Measurements from ENCODE around the gene AIDA.
A peak's percentile ranks its signal among the peaks of the same experiment; 100 is the strongest.

The AIDA gene

DNA sequence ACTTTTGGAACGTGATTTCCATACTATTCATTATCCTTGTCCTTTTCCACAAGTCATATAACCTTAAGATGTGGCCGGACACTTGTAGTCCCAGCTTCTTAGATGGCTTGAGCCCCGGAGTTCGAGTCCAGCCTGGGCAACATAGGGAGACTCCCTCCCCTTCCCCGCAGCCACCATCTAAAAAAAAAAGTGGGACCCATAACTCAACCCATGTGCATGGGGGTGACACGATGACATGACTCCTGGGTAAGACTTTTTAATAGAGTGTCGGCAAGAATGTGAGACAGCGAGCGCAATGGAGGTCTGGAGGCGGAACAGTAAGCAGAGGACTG is 68.7 kb downstream of the AIDA start:
- DNase-seq: no peak

DNA sequence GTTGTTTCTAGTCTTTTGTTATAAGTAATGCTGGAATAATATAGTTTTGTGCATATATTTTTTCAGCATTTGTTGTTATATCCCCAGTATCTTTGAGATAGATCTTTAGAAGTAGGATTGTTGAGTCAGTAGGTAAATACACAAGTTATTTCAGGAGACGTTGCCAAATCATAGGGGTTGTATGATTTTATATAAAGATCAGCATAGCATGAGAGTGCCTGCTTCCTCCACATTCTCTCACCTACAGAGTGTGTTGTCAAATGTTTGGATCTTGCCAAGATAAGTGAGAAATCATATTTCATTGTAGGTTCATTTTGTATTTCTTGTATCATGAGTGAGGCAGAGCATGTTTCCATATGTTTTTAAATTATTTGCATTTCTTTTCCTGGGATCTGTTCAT is 69.8 kb downstream of the AIDA start:
- no peak for DNase-seq

DNA sequence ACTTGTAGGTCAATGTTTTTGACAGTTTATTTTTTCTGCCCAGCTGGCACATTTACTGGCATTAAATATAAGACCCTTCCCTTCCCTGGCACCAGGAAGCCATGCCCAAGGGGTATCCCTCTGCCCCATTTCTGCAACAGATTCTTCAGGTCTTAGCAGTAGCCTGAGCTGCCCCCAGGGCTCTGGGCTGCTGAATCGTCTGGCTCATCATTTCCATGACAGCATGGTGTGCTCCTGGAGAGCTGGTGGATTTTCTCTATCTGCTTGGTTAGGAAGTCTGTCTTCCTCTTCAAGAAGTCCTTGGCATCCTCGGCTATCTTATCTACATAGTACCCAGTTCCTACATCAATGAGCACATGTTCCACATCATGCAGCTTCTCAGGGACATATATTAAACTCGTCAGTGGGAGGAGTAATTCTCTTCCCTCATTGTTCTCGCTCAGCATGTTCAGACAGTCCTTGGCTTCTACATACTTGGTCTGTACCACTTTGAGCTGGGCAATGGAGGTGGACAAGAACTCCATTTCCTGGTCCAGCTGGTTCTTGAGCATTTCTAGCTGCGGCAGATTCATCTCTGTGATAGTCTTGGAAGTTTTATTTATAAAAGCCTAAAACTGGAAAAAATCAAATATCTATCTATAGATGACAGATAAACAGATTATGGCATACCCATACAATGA is 70.9 kb downstream of the AIDA start:
- no peak for DNase-seq

DNA sequence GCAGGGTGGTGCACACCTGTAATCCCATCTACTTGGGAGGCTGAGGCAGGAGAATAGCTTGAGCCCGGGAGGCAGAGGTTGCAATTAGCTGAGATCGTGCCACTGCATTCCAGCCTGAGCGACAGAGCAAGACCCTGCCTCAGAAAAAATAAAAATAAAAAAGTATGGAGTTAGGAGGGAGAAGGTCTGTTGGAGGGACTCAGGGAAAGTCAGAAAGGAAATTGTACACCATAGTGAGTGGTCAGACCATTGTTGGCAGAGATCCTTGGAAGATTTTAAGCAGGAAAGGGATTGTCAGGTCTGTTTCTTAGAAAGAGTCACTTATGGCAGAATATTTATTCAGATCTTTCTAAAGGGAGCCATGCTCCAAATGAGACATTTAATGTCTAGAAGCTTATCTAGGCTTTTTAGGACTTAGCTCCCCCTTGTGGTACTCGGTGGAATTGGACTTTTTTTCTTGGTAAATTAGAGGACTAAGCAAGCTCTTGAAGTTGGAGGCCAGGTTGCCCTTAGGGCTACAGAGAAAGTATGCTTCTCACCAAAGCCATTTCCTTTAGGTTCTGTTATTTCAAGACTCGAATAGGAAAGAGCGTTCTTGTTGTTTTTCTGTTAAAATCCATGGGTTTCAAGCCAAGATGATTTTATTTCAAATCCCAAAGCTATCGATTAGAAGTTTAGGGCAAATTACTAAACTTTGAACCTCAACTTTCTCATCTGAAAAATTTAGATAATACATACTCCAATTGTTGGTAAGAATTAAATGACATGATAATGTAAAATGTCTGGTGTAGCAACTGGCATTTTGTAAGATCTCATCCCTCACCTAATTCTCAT is 77.9 kb downstream of the AIDA start:
- no peak for DNase-seq

DNA sequence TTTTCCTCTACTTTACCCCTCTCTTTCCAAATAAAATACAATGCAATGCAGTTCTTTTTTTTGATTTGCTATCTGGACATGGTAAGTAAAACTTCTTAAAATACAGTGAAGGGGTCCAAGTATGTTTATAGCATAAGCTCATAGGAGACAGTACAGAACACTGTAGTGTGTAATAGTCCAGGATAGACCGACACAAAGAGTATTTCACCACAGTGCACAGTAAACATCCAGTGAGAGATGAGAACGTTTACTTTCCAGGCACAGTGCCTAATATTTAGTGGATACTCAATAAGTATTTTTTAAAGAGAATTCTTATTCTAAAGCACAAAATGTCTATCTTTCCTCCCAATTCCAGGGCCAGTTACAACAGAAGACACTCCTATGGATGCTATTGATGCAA is 79.5 kb downstream of the AIDA start:
- DNase-seq: no peak

DNA sequence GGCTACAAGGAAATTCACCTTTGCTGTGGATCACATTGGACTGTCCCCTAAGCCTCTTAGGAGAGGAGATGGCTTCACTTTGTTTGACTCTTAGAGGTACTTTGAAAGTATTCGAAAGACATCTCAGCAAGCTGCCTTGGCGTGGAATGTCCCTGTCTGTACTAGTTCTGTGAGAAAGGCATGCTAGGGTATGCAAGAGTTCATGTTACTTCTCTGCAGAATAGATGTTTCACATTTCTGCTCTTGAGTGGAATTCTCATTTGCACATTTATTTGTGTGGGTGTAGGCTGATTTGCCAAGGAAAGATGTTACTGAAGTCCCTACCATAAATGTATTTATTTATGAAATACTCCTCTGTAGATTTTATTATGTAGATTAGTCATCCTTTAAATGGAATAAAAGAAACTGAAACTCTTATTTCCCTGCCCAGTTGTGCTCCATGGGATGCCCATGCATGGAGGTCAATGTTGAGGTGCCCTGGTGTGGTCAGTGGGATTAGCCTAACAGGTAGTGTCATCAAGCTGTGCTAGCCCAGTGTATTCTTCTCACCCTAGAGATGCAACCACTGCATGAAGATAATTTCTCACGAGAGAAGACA is 80.6 kb downstream of the AIDA start:
- no peak for DNase-seq

DNA sequence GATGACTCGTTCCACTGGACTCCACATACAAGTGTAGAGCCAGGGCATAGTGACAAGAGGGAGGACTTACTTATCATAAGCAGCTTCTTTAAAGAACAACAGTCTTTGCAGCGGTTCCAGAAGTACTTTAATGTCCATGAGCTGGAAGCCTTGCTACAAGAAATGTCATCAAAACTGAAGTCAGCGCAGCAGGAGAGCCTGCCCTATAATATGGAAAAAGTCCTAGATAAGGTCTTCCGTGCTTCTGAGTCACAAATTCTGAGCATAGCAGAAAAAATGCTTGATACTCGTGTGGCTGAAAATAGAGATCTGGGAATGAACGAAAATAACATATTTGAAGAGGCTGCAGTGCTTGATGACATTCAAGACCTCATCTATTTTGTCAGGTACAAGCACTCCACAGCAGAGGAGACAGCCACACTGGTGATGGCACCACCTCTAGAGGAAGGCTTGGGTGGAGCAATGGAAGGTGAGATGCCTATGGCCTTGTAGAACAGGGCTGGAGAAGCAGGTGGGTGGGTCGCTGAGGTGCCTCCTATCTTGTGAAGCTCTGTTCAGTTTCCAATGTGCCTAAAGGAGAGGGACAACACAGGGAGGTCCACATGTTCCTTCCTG is 82.3 kb downstream of the AIDA start:
- DNase-seq: no peak

DNA sequence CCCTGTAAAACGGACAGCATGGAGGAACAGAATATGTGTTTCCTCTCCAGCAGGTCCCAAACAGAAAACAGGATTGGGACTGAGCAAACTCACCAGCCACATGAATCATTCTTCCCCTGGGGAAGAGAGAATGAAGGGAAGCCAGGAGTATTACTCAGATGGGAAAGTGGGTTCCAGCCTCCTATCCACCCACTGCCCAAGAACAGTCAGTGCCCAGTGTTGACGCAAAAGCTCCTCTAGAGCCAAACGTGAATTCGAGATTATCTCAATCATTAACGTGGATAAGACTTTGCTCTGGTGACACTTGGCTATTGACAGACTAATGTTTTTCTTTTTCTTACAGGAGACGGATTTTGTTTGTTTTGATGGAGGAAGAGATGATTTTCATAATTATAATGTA is 85.1 kb downstream of the AIDA start:
- no peak for DNase-seq

DNA sequence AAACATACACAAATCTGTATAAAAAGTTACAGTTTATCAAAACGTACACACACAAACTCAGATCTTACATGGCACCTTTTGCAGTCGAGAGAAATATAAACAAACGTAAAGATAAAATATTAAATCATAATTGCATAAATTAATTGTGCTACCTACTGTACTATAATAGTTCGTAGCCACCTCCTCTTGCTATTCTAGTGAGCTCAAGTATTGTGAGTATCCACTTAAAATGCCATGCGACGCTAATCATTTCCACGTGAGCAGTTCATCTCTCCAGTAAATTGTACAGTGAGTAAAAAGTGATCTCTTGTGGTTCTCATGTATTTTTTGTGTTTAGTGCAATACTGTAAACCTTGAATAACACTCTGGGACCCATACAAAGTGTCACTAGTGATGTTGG is 88.1 kb downstream of the AIDA start:
- DNase-seq: no peak

DNA sequence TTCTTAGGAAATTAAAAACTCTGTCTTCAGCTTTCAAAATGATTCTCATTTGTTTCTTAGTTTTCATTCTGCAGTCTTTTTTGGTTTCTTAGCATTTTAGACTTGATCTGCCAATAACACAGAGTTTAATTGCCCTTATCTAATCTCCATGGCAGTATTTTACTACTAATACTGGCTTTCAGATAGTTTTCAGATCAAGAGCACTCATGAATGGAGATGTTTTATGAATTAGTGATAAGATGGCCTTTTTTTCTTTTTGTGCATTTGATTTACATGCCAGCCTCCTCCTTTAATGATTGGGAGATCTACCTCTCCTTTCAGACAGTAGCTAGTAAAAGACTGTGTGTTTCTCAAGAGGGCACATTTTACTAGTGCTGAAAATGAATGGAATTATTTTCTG is 88.8 kb downstream of the AIDA start:
- no peak for DNase-seq

DNA sequence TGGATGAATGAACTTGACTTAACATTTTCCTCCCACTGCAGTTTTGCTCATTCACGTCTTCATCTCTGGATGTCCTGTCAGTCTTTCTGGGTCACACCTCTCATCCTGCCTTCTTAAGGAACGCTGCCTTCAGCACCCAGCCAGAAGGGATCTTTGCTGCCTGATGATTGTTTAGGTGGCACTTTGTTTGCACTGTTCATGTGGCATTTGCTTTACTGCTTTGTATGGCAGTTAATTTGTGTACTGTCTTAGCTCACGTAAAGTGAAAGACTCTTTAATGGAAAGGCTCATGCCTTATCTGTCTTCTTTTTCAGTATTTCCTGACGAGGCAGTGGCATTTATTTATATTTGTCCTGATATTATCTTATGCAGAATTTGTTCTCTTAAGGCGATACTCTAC is 89.5 kb downstream of the AIDA start:
- DNase-seq: no peak

DNA sequence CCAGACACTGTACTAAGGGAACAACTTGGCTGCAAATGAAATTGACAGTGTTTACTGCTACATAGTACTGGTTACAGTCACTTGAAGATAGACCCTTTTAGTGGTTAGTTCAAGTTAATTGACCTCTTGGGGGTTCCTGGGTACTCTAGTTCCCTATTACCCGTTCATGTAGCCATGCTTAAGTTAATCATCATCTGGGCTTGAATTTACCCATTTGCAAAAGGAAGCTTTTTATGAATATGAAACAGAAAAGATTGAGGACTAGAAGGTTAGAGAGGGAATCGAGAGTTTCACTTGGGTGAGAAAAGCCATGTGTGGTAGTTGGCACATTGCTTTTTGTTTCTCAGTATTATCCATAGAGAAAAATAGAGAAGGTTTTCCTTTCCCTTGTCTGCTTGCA is 91.7 kb downstream of the AIDA start:
- no peak for DNase-seq

DNA sequence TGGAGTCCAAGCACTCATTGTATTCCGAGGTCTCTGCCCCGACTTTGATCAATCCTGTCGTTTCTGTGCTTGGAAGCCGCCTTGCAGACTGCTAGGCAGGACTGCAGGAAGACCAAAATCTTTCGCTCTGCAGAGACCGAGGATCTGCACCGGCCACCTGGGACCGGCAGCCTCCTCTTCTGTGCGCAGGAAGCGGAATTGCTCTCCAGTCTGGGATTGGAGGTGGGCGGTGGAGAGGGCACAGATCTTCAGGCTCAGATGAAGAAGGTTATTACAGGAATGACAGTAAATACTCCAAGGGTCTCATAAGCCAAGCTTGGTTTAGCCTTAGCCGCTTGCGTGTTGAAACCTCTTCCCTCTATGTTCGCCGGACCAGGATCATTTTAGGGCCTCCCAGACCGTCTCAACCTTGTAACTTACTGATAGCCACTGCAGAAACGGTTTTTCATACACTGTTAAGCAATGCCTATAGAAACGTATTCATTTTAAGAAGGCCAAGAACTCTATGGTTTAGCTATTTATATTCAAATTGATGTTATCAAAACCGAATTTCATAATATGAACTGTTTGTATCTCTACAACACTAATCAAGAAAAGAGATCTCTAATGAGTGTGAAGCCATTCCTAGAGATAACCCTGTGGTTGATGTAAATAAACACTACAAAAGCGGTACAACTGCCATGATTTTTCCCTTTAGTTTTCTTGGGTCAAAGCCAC is 93.3 kb downstream of the AIDA start:
- DNase-seq: peak; percentile 63
